CD1c-positive myeloid dendritic cell (primary cell): ENCODE data around the gene AAGAB.
"Not testable (repeated sequence)": the region's sequence is repeated elsewhere in the genome, so short reads cannot be mapped to it uniquely, and the experiment has no call there.

ENCODE experiments used
- DNase-seq: peaks from one replicate; pipeline ENCODE4 v3.0.0-alpha.2; 2016; ENCODE audit errors: extremely low spot score

Gene AAGAB, protein sequence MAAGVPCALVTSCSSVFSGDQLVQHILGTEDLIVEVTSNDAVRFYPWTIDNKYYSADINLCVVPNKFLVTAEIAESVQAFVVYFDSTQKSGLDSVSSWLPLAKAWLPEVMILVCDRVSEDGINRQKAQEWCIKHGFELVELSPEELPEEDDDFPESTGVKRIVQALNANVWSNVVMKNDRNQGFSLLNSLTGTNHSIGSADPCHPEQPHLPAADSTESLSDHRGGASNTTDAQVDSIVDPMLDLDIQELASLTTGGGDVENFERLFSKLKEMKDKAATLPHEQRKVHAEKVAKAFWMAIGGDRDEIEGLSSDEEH

GRCh38 chr15:67254238-67255175 is at the start of gene AAGAB, which contains the start of gene IQCH:
AAGAB (minus strand) TSS chr15:67254661; CDS start chr15:67254631, 30 bp downstream.
IQCH (plus strand) TSS chr15:67254786; CDS start chr15:67254897, 111 bp downstream.
- DNase-seq = peak; percentile 98

DNA sequence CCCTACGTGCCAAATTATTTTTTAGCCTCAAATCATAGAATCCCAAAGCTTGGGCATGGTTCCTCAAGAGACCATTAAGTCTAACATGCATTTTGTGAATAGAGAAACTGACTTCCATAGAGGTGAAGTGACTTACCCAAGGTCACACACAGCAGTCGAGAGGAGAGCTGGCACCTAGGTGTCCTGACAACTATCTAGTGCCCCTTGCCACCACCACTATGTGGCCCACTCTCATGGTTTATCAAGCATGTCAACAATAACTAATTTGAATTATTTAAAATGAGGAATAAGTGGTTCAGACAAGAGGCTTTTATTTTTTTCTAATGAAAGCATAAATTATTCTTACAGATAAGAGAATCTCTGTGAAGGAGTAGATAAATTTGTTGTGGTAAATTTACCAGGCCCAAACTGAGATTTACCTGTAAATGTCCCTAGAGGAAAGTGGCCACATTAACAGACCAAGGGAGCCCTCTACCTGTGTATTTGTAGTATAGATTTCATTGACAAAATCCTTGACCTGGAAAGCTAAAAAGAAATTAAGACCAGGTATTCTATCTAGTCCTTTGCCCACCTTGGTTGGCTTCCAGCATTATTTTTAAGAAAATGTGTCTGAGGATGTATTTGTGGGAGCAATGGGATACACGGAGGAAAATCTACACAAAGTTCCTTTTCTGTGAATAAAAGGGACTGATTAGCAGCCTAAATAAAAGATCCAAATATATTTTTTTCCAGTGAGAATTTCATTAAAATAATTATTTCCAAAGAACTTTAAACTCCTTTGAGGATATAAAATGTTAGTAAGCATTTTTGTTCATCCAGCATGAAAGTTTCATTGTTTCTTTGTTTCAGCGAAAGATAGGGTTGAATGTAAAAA is 49.3 kb upstream of the AAGAB start:
- peak; percentile 31 for DNase-seq

- no peak for DNase-seq
Observed at GRCh38 chr15:67300266-67301025, 46.0 kb upstream of the AAGAB start.

GRCh38 chr15:67296684-67297083 is 42.2 kb upstream of the AAGAB start:
- DNase-seq = no peak

- no peak for DNase-seq
Observed at GRCh38 chr15:67296188-67296587, 41.7 kb upstream of the AAGAB start.

GRCh38 chr15:67290319-67290718 is 35.9 kb upstream of the AAGAB start:
- DNase-seq = no peak

- not testable (repeated sequence) for DNase-seq
Observed at GRCh38 chr15:67286400-67286799, 31.9 kb upstream of the AAGAB start.

DNA sequence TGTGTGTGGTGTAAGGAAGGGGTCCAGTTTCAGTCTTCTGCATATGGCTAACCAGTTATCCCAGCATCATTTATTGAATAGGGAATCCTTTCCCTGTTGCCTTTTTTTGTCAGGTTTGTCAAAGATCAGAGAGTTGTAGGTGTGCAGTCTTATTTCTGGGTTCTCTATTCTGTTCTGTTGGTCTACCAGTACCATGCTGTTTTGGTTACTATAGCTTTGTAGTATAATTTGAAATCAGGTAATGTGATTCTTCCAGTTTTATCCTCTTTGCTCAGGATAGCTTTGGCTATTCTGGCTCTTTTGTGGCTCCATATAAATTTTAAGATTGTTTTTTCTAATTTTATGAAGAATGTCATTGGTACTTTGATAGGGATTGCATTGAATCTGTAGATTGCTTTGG is 31.2 kb upstream of the AAGAB start:
- DNase-seq = not testable (repeated sequence)

GRCh38 chr15:67281714-67282113 is 27.3 kb upstream of the AAGAB start:
- no peak for DNase-seq

GRCh38 chr15:67280217-67280616 is 25.8 kb upstream of the AAGAB start:
- no peak for DNase-seq

GRCh38 chr15:67276666-67277065 is 22.2 kb upstream of the AAGAB start:
- DNase-seq = no peak

- no peak for DNase-seq
Observed at GRCh38 chr15:67274236-67274635, 19.8 kb upstream of the AAGAB start.

- DNase-seq = no peak
Observed at GRCh38 chr15:67267951-67268941, 13.8 kb upstream of the AAGAB start.

DNA sequence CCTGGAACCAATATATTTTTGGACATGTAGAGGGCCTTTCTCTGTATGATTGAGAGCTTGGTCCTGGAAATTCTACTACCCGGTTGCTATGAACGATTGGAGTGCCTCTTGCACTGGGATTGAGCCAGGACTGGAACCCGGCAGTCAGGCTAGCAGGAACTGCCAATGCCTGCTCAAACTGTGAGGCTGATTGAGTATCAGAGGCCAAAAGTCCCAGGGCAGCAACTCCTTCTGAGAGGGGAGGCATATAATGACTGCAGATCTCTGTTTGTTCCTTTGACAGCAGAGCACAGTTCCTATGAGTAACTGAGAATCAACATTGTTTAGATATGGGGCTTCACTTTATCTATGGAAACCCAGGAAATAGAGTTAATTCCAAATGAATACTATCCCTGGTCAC is 13.0 kb upstream of the AAGAB start:
- no peak for DNase-seq

DNA sequence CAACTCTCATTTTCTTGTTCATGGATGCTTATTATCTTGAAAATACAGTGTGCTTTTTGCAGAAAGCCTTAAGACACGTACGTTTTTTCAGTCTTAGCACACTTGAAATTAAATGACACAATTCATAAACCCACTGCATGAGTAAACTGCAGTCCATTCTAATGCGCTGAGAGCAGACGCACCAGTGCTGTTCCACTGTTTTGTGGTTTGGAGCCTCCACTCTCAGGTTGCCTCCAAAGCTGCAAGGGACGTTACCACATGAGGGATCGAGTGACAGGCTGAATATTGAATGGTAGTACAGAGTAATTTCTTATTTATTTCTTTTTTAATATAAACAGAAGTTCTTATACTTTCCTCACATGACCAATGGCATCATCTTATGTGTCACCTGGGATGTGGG is 12.4 kb upstream of the AAGAB start:
- no peak for DNase-seq

DNA sequence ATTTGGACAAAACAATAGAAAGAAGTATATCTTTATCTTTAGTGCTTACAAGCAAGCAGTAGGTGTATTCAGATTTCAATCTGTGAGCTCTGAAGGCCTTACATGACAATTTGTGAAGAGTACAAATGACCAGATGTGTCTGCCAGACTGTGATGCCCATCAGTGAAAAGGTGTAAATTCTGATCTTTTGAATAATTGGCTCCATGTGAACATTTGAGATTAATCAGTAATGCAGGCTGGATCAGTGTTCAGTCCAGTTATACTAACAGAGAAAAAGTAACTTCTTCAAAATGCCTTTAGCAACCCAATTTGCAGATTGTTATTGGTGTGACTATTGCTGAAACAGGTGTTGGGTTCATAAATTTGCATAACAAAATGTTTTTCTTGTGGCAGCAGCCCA is 5.3 kb upstream of the AAGAB start:
- no peak for DNase-seq

DNA sequence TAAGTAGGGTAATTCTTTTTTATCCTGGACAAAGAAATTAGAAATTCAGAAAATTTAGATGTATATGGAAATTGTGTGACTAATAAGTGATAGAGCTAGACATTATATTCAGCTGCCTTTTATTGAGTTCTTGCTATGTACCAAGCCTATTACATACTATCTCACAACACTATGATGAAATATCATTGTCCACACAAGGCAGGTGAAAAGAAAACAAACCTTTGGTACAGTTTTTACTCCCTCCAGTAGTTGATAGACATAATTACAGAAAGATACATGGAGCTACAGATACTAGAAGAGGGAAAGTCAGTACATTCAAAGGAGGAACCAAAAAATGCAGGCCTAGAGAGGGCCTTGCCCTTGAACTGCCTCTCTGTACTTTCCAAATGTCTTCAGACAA is 4.9 kb upstream of the AAGAB start:
- DNase-seq = no peak

DNA sequence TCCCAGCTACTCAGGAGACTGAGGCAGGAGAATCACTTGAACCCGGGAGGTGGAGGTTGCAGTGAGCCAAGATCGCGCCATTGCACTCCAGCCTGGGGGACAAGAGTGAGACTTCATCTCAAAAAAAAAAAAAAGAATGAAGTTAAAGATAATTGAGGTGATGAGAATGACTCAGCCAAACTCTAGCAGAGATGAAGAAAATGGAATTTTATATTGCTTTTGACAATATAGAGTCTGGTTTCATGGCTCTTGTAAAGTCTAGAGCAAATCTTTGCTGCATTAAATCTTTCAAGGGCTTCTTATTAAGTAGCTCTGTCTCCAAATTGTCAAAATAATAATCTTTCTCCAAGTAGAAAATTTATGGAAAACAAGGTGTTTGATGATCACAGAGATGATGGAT is 4.0 kb upstream of the AAGAB start:
- not testable (repeated sequence) for DNase-seq

- peak; percentile 1 for DNase-seq
Observed at GRCh38 chr15:67256051-67256450, 1.6 kb upstream of the AAGAB start.
